Esophagus squamous epithelium (tissue), 4 donors: ENCODE data around the gene ARAP1.
A peak's percentile ranks its signal among the peaks of the same experiment; 100 is the strongest.

Experiments used
- CTCF ChIP-seq, 6 experiments: fragments of 450-650 bp in 4 of 6; fragments of 200-600 bp in 2 of 6; sonication (generic) in 2 of 6; IDR thresholded peaks; one replicate each; pipeline ENCODE4 v1.5.1; 2016 to 2019; ENCODE audit warnings: antibody characterized with exemption in 6 of 6, mild to moderate bottlenecking in 4 of 6, moderate library complexity in 4 of 6
- POLR2A ChIP-seq, 4 donors: fragments of 450-650 bp; IDR thresholded peaks; one replicate each; pipeline ENCODE4 v1.6.1; 2017; ENCODE audit warnings: antibody characterized with exemption in 4 of 4, mild to moderate bottlenecking in 4 of 4, moderate library complexity in 3 of 4

DNA sequence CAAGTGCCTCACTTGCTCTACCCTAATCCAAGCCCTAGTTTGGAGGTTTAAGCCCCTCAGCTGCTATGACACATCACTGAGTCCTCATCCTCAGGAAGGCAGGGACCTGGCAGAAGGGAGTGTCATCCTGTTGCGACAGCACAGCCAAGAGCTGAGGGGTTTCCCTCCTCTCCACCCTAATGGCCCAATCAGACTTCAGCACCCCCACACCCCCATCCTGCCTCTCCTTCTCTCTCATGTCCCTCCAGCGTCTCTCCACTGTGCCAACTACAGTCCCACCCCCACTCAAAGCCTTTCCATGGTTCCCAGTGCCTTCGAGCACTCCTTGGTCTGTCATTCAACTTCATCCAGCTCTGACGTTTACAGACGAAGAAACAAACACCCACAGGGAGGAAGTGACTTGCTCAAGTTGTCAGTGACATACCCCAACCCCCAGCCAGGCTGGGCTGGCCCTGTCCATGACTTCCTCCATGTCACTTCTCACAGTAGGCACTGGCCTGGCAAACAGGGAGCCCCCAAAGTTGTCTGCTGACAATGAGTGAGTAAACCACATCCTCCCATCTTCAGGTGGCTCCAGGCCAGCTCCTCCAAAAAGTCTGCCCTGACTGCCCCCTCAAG, 15.6 kb downstream of the ARAP1 start:
- TF ChIP-seq POLR2A (IDR thresholded peaks at IDR 0.05) = peak in 1 of 4 donors; percentile 33
- no peak for TF ChIP-seq CTCF (IDR thresholded peaks at IDR 0.05)
